Keratinocyte (primary cell): ENCODE measurements around the gene MAN1C1. TPM values are rescaled to one million over a fixed set of nuclear protein-coding genes. Genes with fewer than 3 reads are reported as not detected.

Experiments
- DNase-seq: peaks from one replicate; pipeline ENCODE4 v3.0.0-alpha.2; 2011; ENCODE audit warnings: low read depth, missing footprints, low spot score
- FAIRE-seq: peaks from 2 replicates; lab custom pipeline; 2011; peaks lifted over from hg19 to GRCh38; lab: Jason Lieb, UNC
- H2AFZ ChIP-seq: 2 replicates; pipeline ENCODE4 v1.6.0; 2012; ENCODE audit warnings: low read length, control low read depth, inconsistent platforms; ENCODE audit not compliant: control insufficient read depth
- H3K27ac ChIP-seq: 2 replicates; pipeline ENCODE4 v1.5.1; 2011; ENCODE audit warnings: low read length; ENCODE audit not compliant: control insufficient read depth, insufficient read depth
- H3K27me3 ChIP-seq: 3 replicates; pipeline ENCODE4 v1.6.0; 2011; ENCODE audit warnings: low read length; ENCODE audit not compliant: control insufficient read depth, insufficient read depth; ENCODE audit errors: extremely low read depth
- H3K36me3 ChIP-seq, 2 experiments: 2 replicates in 1 of 2; 3 replicates in 1 of 2; pipeline ENCODE4 v1.5.1; 2011; ENCODE audit warnings: low read length in 2 of 2, mild to moderate bottlenecking in 1 of 2; ENCODE audit not compliant: control insufficient read depth in 2 of 2, insufficient read depth in 2 of 2; ENCODE audit errors: extremely low read depth in 1 of 2
- H3K4me1 ChIP-seq: 3 replicates; pipeline ENCODE4 v1.5.1; 2011; ENCODE audit warnings: low read length; ENCODE audit not compliant: control insufficient read depth, insufficient read depth; ENCODE audit errors: extremely low read depth
- H3K4me2 ChIP-seq: 3 replicates; pipeline ENCODE4 v1.6.0; 2011; ENCODE audit warnings: low read depth, low read length; ENCODE audit not compliant: control insufficient read depth, insufficient read depth; ENCODE audit errors: extremely low read depth
- H3K4me3 ChIP-seq, 3 experiments: fragments of 200-600 bp in 1 of 3; sonication (generic) in 1 of 3; 2 replicates in 2 of 3; 3 replicates in 1 of 3; pipeline ENCODE4 v1.5.1; 2011 to 2016; ENCODE audit warnings: low read length in 3 of 3, mild to moderate bottlenecking in 3 of 3, control low read depth in 2 of 3, inconsistent platforms in 1 of 3, low read depth in 1 of 3, mixed read lengths in 1 of 3, mixed run types in 1 of 3, moderate library complexity in 1 of 3; ENCODE audit not compliant: control insufficient read depth in 2 of 3, insufficient read depth in 2 of 3; ENCODE audit errors: extremely low read depth in 1 of 3
- H3K79me2 ChIP-seq: 2 replicates; pipeline ENCODE4 v1.6.0; 2012; ENCODE audit warnings: low read length; ENCODE audit not compliant: control insufficient read depth, insufficient read depth
- H3K9ac ChIP-seq: 3 replicates; pipeline ENCODE4 v1.6.0; 2011; ENCODE audit warnings: low read length; ENCODE audit not compliant: control insufficient read depth, insufficient read depth; ENCODE audit errors: extremely low read depth
- H3K9me1 ChIP-seq: 3 replicates; pipeline ENCODE4 v1.6.0; 2011; ENCODE audit warnings: low read length; ENCODE audit not compliant: control insufficient read depth, insufficient read depth; ENCODE audit errors: extremely low read depth
- H3K9me3 ChIP-seq: 2 replicates; pipeline ENCODE4 v1.5.1; 2012; ENCODE audit warnings: low read depth, low read length; ENCODE audit not compliant: control insufficient read depth
- H4K20me1 ChIP-seq: 3 replicates; pipeline ENCODE4 v1.6.0; 2011; ENCODE audit warnings: low read length; ENCODE audit not compliant: control insufficient read depth, insufficient read depth; ENCODE audit errors: extremely low read depth
- EZH2 ChIP-seq: IDR thresholded peaks from one replicate; pipeline ENCODE4 v1.6.1; 2012; ENCODE audit warnings: inconsistent platforms, mild to moderate bottlenecking, low read length, moderate library complexity
- dilution Hi-C: fragments of 300-500 bp; cut with MboI; formaldehyde crosslinking; loops from one replicate; pipeline ENCODE4 v1.7.0; 2020; ENCODE audit warnings: low sequenced_read_pairs; ENCODE audit not compliant: extremely low pct_ligation_motif_present
- polyA plus RNA-seq, 5 experiments: library from polyadenylated mRNA; depleted of rRNA in 3 of 5; stranded (reverse) in 3 of 5; stranded (forward) in 1 of 5; unstranded in 1 of 5; fragments of >200 nt; gene quantifications; 1 replicate in 1 of 5; 2 replicates in 3 of 5; 3 replicates in 1 of 5; pipeline versions ENCODE4 v1.2.1 to v1.2.3, GENCODE V29; 2011 to 2012; ENCODE audit warnings: missing spikeins in 2 of 5, low read depth in 1 of 5, low replicate concordance in 1 of 5
- TF ChIP-seq, protein P1 (sequence below), 3 experiments: IDR thresholded peaks in 1 of 3; conservative IDR thresholded peaks in 1 of 3; optimal IDR thresholded peaks in 1 of 3; 2 replicates in 2 of 3; 3 replicates in 1 of 3; pipeline versions ENCODE3 to v1.5.1; 2011; ENCODE audit warnings: low read length in 3 of 3, mild to moderate bottlenecking in 3 of 3, moderate library complexity in 2 of 3, control low read depth in 1 of 3, inconsistent platforms in 1 of 3; ENCODE audit not compliant: insufficient read depth in 2 of 3; ENCODE audit errors: extremely low read depth in 1 of 3

The MAN1C1 gene
- polyA plus RNA-seq, 1 donor (not counting 4 experiments of a cell fraction or from before 2014, with no cell fraction given), result 0.07 TPM

DNA sequence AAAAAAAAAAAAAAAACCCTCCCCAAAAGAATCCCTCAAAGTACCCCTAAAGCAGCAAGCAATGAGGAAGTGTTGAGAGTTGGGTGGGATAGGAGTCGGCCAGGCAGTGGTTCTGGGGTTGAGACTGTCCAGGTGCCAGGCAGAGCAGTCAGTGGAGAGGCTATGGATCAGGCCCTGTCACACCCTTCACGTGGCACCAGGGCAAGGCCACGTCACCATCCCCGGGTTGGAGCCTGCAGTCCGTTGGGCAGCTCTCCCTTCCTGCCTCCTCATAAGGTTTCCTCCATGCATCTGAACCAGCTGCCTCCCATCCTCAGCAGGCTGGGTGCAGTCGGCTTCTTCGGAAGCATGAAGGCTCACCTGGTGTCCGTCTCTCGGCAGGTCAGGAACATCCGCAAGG lies 146.9 kb downstream of the MAN1C1 start:
- no peaks in the 10 kb centered on the region for H3K79me2 ChIP-seq
- H3K4me1 ChIP-seq, result peaks cover 11% of the 10 kb centered on the region
- DNase-seq, result no peak
- H3K27me3 ChIP-seq, result peaks cover 17% of the 10 kb centered on the region
- no peak overlapping the region for H3K4me3 ChIP-seq
- H2AFZ ChIP-seq, result no peak overlapping the region
- no peak for FAIRE-seq
- no peak overlapping the region for H3K4me2 ChIP-seq
- H4K20me1 ChIP-seq, result no peaks in the 10 kb centered on the region
- no peaks in the 10 kb centered on the region for H3K9me3 ChIP-seq
- dilution Hi-C loops, result no loop called here
- no peak overlapping the region for H3K27ac ChIP-seq
- no peaks in the 10 kb centered on the region for H3K36me3 ChIP-seq
- TF ChIP-seq, protein P1, sequence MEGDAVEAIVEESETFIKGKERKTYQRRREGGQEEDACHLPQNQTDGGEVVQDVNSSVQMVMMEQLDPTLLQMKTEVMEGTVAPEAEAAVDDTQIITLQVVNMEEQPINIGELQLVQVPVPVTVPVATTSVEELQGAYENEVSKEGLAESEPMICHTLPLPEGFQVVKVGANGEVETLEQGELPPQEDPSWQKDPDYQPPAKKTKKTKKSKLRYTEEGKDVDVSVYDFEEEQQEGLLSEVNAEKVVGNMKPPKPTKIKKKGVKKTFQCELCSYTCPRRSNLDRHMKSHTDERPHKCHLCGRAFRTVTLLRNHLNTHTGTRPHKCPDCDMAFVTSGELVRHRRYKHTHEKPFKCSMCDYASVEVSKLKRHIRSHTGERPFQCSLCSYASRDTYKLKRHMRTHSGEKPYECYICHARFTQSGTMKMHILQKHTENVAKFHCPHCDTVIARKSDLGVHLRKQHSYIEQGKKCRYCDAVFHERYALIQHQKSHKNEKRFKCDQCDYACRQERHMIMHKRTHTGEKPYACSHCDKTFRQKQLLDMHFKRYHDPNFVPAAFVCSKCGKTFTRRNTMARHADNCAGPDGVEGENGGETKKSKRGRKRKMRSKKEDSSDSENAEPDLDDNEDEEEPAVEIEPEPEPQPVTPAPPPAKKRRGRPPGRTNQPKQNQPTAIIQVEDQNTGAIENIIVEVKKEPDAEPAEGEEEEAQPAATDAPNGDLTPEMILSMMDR (optimal IDR thresholded peaks at IDR 0.05 in 1 of 3, IDR thresholded peaks at IDR 0.05 in 1 of 3, conservative IDR thresholded peaks at IDR 0.05 in 1 of 3; ENCODE audit: extremely low read depth in 1 of 3, insufficient read depth in 2 of 3, low read length in 3 of 3), result no peak
- no peak for TF ChIP-seq EZH2
- no peak overlapping the region for H3K9ac ChIP-seq
- H3K9me1 ChIP-seq, result no peaks in the 10 kb centered on the region

DNA sequence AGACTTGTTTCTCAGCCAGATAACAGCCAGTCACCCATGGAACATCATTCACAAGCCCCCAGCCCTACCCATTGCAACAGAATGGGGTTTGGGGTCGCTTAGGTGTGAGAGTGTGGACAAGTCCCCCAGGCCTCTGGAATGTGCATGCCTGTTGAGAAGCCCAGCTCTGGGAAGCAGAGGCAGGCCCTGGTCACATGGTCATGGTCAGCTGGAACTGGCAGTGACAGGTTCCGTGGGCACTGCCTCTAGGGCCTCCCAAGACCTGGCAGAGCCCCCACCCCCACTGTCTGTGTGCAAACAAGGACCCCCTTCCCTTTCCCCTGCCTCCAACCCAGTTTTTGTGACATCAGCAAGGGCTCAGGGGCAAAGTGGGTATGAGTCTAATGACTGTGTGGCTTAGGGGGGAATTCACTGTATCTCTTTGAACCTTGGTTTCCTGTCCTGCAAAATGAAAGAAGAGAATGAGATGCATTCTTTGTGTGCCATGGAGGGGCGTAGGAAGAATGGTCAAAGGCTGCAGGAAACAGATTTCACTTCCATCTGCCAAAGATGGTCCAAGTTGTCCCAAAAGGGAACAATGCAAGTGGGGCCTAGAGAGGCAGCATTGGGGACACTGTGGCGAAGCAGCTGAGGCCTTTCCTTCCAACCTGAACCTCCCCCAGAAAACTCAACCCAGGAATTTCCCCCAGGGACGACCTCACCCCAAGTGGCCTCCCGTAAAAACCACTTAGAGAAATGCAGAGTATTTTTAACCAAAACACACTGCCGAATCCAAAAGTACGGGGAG lies 148.7 kb downstream of the MAN1C1 start:
- DNase-seq (no peak), FAIRE-seq (no peak)
- dilution Hi-C loops, result no loop called here
- Histone ChIP-seq H3K4me2 (peak overlapping the region; percentile 8), H4K20me1 (no peaks in the 10 kb centered on the region), H2AFZ (peak overlapping the region; percentile 18), H3K4me3 (no peak overlapping the region), H3K79me2 (no peaks in the 10 kb centered on the region), H3K36me3 (no peaks in the 10 kb centered on the region), H3K9ac (no peak overlapping the region), H3K4me1 (peaks cover 11% of the 10 kb centered on the region), H3K27me3 (peaks cover 8% of the 10 kb centered on the region), H3K9me1 (no peaks in the 10 kb centered on the region), H3K27ac (no peak overlapping the region), H3K9me3 (no peaks in the 10 kb centered on the region)
- TF ChIP-seq, protein P1 (optimal IDR thresholded peaks at IDR 0.05 in 1 of 3, IDR thresholded peaks at IDR 0.05 in 1 of 3, conservative IDR thresholded peaks at IDR 0.05 in 1 of 3; ENCODE audit: extremely low read depth in 1 of 3, insufficient read depth in 2 of 3, low read length in 3 of 3), result no peak
- TF ChIP-seq EZH2, result no peak
